A673 (cell line): ENCODE data around the gene IGSF21.

ENCODE experiments used
- CTCF ChIP-seq: fragments of 300-800, 200-600 bp; sonication (generic); conservative IDR thresholded peaks from 2 replicates; pipeline ENCODE4 v1.5.1; 2017; ENCODE audit warnings: low read depth, mild to moderate bottlenecking, antibody characterized with exemption, low read length, moderate library complexity, mixed read lengths
- EZH2 ChIP-seq: fragments of 200-600 bp; sonication (generic); IDR thresholded peaks from 2 replicates; pipeline ENCODE4 v1.6.1; 2017; ENCODE audit warnings: borderline replicate concordance, low read depth, mild to moderate bottlenecking, mixed read lengths, antibody characterized with exemption, low read length; ENCODE audit not compliant: poor library complexity, severe bottlenecking

GRCh38 chr1:18264450-18265039, 156.9 kb downstream of the IGSF21 start:
- TF ChIP-seq CTCF, result no peak
- TF ChIP-seq EZH2, result no peak
